ENCODE data around the gene ETV7.
"Not testable (repeated sequence)": the region's sequence is repeated elsewhere in the genome, so short reads cannot be mapped to it uniquely, and the experiment has no call there.

ETV7 gene

GRCh38 chr6:36387440-36388303 is at the start of gene ETV7:
Gene ETV7, minus strand, starts transcription at chr6:36387669. Its CDS starts 128 bp downstream, at chr6:36387541.
- no peak for DNase-seq

- no peak for DNase-seq
Observed at GRCh38 chr6:36436466-36436865, 49.0 kb upstream of the ETV7 start.

GRCh38 chr6:36432151-36432671 is 44.7 kb upstream of the ETV7 start:
- DNase-seq, result no peak

- DNase-seq, result no peak
Observed at GRCh38 chr6:36431197-36431596, 43.7 kb upstream of the ETV7 start.

GRCh38 chr6:36430351-36430750 is 42.9 kb upstream of the ETV7 start:
- no peak for DNase-seq

- DNase-seq, result no peak
Observed at GRCh38 chr6:36428911-36429310, 41.4 kb upstream of the ETV7 start.

GRCh38 chr6:36426622-36427021 is 39.2 kb upstream of the ETV7 start:
- DNase-seq, result no peak

GRCh38 chr6:36423101-36423824 is 35.8 kb upstream of the ETV7 start:
- peak; percentile 95 to 99 for DNase-seq

GRCh38 chr6:36422714-36423100 is 35.2 kb upstream of the ETV7 start:
- no peak for DNase-seq

- DNase-seq, result no peak
Observed at GRCh38 chr6:36419310-36419709, 31.8 kb upstream of the ETV7 start.

- DNase-seq, result no peak
Observed at GRCh38 chr6:36418558-36418957, 31.1 kb upstream of the ETV7 start.

- DNase-seq, result no peak
Observed at GRCh38 chr6:36414481-36414880, 27.0 kb upstream of the ETV7 start.

- DNase-seq, result no peak
Observed at GRCh38 chr6:36413489-36414480, 26.3 kb upstream of the ETV7 start.

- not testable (repeated sequence) for DNase-seq
Observed at GRCh38 chr6:36409718-36410117, 22.2 kb upstream of the ETV7 start.

- no peak for DNase-seq
Observed at GRCh38 chr6:36404164-36404563, 16.7 kb upstream of the ETV7 start.

- DNase-seq, result no peak
Observed at GRCh38 chr6:36402481-36402880, 15.0 kb upstream of the ETV7 start.

- no peak for DNase-seq
Observed at GRCh38 chr6:36399970-36400369, 12.5 kb upstream of the ETV7 start.

GRCh38 chr6:36392621-36393020 is 5.2 kb upstream of the ETV7 start:
- DNase-seq, result no peak

GRCh38 chr6:36389353-36389752 is 1.9 kb upstream of the ETV7 start:
- DNase-seq, result no peak

GRCh38 chr6:36386495-36387439 is 702 bp downstream of the ETV7 start:
- no peak for DNase-seq

- DNase-seq, result no peak
Observed at GRCh38 chr6:36384095-36384494, 3.4 kb downstream of the ETV7 start.

- no peak for DNase-seq
Observed at GRCh38 chr6:36383606-36384005, 3.9 kb downstream of the ETV7 start.
